HAP-1 (cell line): ENCODE data around the gene FBXO34.
"Not testable (repeated sequence)": the region's sequence is repeated elsewhere in the genome, so short reads cannot be mapped to it uniquely, and the experiment has no call there.

Experiments
- DNase-seq, 2 experiments: peaks; one replicate each; pipeline ENCODE4 v3.0.0-alpha.2; 2016 to 2020; ENCODE audit warnings: low spot score in 2 of 2
- H3K27me3 ChIP-seq: fragments of 250-450 bp; sonication (Bioruptor Pico); 2 replicates; pipeline ENCODE4 v1.5.1; 2020; ENCODE audit warnings: low read depth, mild to moderate bottlenecking, moderate library complexity
- H3K36me3 ChIP-seq: fragments of 250-450 bp; sonication (Bioruptor Pico); replicated peaks from 2 replicates; pipeline ENCODE4 v1.5.1; 2020; ENCODE audit warnings: mild to moderate bottlenecking
- H3K4me1 ChIP-seq: fragments of 250-450 bp; sonication (Bioruptor Pico); 2 replicates; pipeline ENCODE4 v1.5.1; 2020; ENCODE audit warnings: mild to moderate bottlenecking
- H3K4me3 ChIP-seq: fragments of 250-450 bp; sonication (Bioruptor Pico); 2 replicates; pipeline ENCODE4 v1.5.1; 2020; ENCODE audit warnings: mild to moderate bottlenecking, moderate library complexity
- H3K9me3 ChIP-seq: fragments of 250-450 bp; sonication (Bioruptor Pico); 2 replicates; pipeline ENCODE4 v1.5.1; 2020; ENCODE audit warnings: mild to moderate bottlenecking, moderate library complexity
- in situ Hi-C: fragments of 300-500 bp; cut with MboI; formaldehyde crosslinking; loops from 3 replicates; pipeline ENCODE4 v1.14.3; 2020; ENCODE audit warnings: low sequenced_read_pairs, inconsistent platforms, mixed read lengths

The FBXO34 gene

GRCh38 chr14:55332654-55333570 is 61.7 kb downstream of the FBXO34 start:
- in situ Hi-C loops, result no loop called here
- no peak overlapping the region for H3K4me3 ChIP-seq
- no peaks in the 10 kb centered on the region for H3K36me3 ChIP-seq
- H3K27me3 ChIP-seq, result no peaks in the 10 kb centered on the region
- peaks cover 5% of the 10 kb centered on the region for H3K4me1 ChIP-seq
- no peak for DNase-seq
- no peaks in the 10 kb centered on the region for H3K9me3 ChIP-seq

DNA sequence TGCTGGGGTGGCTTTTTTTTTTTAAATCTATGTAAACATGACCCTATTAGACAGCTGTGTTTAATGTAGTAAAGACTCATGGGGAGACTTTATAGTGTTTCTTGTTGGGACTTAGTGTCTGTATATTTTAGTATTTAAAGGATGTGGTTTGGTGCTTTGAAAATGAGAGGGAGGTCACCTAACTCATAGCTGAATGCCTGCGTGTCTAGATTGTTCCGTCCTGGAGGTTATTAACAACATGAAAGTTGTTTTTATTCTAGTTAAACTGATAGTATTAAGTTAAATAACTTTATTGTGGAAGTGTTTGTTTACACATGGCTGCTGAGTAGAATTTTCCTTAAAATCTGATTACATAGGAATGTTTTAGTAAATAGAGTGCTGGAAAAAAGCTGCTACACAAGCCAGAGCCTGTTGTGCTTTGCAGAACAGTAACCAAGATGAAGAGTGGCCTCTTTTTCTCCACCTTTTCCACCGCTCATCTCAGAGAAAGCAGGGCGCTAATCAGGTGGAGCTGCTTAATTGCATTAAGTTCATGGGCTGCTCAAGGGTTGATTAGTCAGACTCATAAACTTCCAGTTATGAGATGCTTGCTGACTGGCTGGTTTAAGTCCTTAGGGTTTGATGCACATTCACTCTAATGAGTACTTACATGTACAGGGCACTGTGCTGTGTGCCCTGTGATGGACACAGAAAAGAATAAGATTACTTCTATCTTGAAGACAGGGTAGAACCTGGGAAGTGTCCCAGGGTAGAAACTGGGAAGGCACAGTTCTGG is 62.7 kb downstream of the FBXO34 start:
- in situ Hi-C loops, result no loop called here
- Histone ChIP-seq H3K4me3 (no peak overlapping the region), H3K27me3 (no peaks in the 10 kb centered on the region), H3K9me3 (no peaks in the 10 kb centered on the region), H3K36me3 (no peaks in the 10 kb centered on the region), H3K4me1 (peaks cover 5% of the 10 kb centered on the region)
- no peak for DNase-seq

DNA sequence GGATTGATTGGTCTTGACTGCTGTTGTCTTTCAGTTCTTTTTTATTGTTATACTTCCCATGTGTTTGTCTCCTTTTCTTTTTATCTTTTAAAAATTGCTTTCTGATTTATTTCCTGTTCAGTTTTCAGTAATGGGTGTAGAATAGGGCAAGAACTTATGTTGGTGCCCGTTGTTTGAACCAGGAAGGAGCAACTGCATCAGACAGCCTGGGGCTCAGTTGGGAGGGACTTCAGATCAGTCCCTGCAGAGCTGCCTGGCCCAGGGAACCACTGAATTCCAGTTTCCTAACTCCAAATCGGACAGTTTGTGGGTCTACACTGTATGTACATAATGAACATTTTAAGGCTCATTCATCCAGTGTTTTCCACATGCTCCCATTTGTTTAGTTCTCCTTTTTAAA is 64.9 kb downstream of the FBXO34 start:
- no peaks in the 10 kb centered on the region for H3K27me3 ChIP-seq
- H3K9me3 ChIP-seq, result no peaks in the 10 kb centered on the region
- peaks cover 5% of the 10 kb centered on the region for H3K4me1 ChIP-seq
- in situ Hi-C loops, result no loop called here
- no peak overlapping the region for H3K4me3 ChIP-seq
- no peak for DNase-seq
- no peaks in the 10 kb centered on the region for H3K36me3 ChIP-seq

GRCh38 chr14:55336691-55337090 is 65.5 kb downstream of the FBXO34 start:
- no peaks in the 10 kb centered on the region for H3K27me3 ChIP-seq
- H3K4me1 ChIP-seq, result peaks cover 5% of the 10 kb centered on the region
- no peaks in the 10 kb centered on the region for H3K36me3 ChIP-seq
- DNase-seq, result no peak
- in situ Hi-C loops, result no loop called here
- H3K4me3 ChIP-seq, result no peak overlapping the region
- no peaks in the 10 kb centered on the region for H3K9me3 ChIP-seq

DNA sequence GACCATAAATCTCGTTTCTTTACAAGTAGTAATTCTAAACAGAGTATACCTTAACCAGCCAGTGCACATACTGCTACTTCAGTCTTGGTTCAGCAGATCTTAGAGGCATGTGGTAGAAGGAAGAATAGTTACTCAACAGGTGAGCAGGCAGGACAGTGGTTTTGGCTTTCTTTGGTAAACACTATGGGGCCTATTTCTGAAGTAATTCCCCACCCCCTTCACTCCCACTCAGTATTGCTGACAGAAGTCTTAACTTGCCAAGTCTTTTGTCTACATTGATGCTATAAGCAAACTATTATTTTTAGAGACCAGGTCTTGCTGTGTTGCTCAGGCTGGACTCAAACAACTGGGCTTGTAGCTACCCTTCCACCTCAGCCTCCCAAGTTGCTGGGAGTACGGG is 68.5 kb downstream of the FBXO34 start:
- Histone ChIP-seq H3K9me3 (no peaks in the 10 kb centered on the region), H3K4me3 (no peak overlapping the region), H3K36me3 (no peaks in the 10 kb centered on the region), H3K27me3 (no peaks in the 10 kb centered on the region), H3K4me1 (peaks cover 8% of the 10 kb centered on the region)
- in situ Hi-C loops, result no loop called here
- no peak for DNase-seq

DNA sequence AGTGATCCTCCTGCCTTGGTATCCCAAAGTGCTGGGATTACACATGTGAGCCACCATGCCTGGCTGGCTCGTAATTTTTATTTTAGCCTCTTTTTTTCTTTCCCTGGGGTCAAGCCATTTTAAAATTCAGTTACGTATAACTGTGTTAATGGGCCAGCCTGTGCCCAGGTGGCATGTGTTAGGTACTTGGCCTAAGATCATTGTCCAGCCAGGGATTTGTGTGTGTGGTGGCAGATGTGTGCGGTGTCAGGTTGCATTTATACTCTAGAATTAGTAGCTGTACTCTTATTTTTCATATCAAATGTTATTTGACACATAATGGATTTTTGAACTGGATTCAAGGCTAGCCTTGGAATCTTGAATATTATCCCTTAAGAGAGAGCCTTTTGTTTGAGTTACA is 69.3 kb downstream of the FBXO34 start:
- H3K4me1 ChIP-seq, result peaks cover 8% of the 10 kb centered on the region
- H3K36me3 ChIP-seq, result no peaks in the 10 kb centered on the region
- in situ Hi-C loops, result no loop called here
- H3K27me3 ChIP-seq, result no peaks in the 10 kb centered on the region
- DNase-seq, result no peak
- H3K4me3 ChIP-seq, result no peak overlapping the region
- H3K9me3 ChIP-seq, result no peaks in the 10 kb centered on the region

DNA sequence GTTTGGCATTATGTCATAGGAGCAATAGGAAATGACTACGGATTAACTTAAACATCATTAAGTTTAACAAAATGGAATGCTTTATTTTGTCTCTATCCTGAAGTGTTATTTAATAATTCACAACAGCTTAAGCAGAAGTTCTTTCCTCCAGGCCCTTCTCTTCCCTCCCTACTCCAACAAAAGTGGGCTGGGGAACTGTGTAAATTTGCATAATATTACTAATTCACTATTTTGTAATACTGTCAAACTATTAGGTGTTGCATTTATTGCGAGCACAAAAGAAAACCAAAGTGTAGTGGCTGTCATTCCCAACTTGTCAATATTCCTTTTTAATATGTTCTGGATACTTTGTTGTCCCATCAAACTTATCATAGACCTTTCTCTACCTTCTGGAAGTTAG is 70.6 kb downstream of the FBXO34 start:
- peaks cover 8% of the 10 kb centered on the region for H3K4me1 ChIP-seq
- H3K4me3 ChIP-seq, result no peak overlapping the region
- in situ Hi-C loops, result no loop called here
- DNase-seq, result no peak
- no peaks in the 10 kb centered on the region for H3K9me3 ChIP-seq
- no peaks in the 10 kb centered on the region for H3K36me3 ChIP-seq
- H3K27me3 ChIP-seq, result no peaks in the 10 kb centered on the region

DNA sequence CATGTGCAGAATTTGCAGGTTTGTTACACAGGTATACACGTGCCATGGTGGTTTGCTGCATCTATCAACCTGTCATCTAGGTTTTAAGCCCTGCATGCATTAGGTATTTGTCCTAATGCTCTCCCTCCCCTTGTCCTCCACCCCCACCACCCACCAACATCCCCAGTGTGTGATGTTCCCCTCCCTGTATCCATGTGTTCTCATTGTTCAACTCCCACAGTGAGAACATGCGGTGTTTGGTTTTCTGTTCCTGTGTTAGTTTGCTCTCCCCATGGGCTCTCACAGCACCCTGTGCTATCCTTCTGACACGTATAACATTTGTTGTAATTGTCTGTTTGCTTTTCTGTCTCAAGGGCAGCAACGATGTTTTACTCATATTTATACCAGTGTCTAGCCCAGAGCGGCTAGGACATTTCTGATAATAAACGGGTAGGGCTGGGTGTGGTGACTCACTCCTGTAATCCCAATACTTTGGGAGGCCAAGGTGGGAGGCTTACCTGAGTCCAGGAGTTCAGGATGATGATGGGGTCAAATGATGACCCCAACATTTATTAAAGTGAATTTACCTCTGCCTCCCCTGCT is 73.5 kb downstream of the FBXO34 start:
- H3K4me1 ChIP-seq, H3K27me3 ChIP-seq, in situ Hi-C loops, DNase-seq, H3K4me3 ChIP-seq, H3K9me3 ChIP-seq, H3K36me3 ChIP-seq: not testable (repeated sequence)

DNA sequence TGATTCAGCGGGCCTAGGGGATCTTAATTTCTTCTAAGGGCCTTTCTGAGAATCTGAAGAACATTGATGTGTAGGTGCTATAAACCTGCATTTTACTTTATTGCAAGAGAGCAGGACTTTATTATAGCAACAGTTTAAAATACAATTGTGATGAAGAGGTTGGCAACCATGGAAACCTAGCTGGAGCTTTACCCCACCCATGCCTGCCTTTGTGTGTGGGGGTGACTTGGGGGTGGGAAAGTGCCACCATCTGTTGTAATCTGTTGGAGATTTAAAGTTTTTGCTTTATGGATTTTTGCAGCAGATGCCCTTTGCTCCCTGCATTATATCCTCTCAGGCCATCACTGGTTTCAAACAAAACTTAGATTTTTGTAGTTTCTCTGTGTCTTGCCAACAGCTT is 75.8 kb downstream of the FBXO34 start:
- DNase-seq, result no peak
- Histone ChIP-seq H3K4me1 (peaks cover 3% of the 10 kb centered on the region; the same call in 1 of the 2 replicates), H3K4me3 (no peak overlapping the region), H3K27me3 (no peaks in the 10 kb centered on the region), H3K36me3 (peaks cover 7% of the 10 kb centered on the region; the same call in 1 of the 2 replicates), H3K9me3 (no peaks in the 10 kb centered on the region)
- in situ Hi-C loops, result no loop called here

DNA sequence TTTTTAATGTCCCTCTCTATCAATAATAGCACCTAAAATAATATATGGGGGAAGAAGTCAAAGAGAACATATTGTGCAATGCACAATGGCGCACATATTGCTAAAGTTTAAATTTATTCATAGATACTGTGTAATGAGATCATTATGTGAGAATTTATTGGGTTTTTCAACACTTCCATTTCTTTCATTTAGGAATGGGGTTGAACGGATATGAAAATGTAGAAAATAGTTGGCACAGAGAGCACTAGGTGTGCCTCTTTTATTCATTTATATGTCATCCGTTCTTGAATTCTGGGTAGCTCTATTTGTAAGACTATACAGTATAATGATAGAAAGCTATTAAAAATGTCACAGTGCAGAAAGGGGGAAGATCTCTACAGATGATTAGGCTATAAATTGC is 76.5 kb downstream of the FBXO34 start:
- no peak overlapping the region for H3K4me3 ChIP-seq
- H3K27me3 ChIP-seq, result no peaks in the 10 kb centered on the region
- no peaks in the 10 kb centered on the region for H3K9me3 ChIP-seq
- peaks cover 7% of the 10 kb centered on the region; the same call in 1 of the 2 replicates for H3K36me3 ChIP-seq
- in situ Hi-C loops, result no loop called here
- DNase-seq, result no peak
- peaks cover 2% of the 10 kb centered on the region; the same call in 1 of the 2 replicates for H3K4me1 ChIP-seq

GRCh38 chr14:55348766-55349453 is 77.7 kb downstream of the FBXO34 start:
- H3K27me3 ChIP-seq, result no peaks in the 10 kb centered on the region
- no peaks in the 10 kb centered on the region for H3K9me3 ChIP-seq
- H3K36me3 ChIP-seq, result peaks cover 7% of the 10 kb centered on the region; the same call in 1 of the 2 replicates
- in situ Hi-C loops, result no loop called here
- H3K4me3 ChIP-seq, result no peak overlapping the region
- no peaks in the 10 kb centered on the region for H3K4me1 ChIP-seq
- DNase-seq, result no peak

DNA sequence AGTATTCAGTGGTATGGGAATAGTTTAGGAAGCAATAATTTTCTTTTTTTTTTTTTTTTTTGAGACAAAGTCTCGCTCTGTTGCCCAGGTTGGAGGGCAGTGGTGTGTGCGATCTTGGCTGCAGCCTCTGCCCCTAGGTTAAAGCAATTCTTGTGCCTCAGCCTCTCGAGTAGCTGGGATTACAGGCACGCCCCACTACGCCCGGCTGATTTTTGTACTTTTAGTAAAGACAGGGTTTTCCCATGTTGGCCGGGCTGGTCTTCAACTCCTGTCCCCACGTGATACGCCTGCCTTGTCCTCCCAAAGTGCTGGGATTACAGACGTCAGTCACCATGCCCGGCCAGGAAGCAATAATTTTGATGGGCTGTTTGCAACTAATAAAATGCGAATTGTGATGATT is 78.3 kb downstream of the FBXO34 start:
- no peak overlapping the region for H3K4me3 ChIP-seq
- no peak for DNase-seq
- H3K4me1 ChIP-seq, result no peaks in the 10 kb centered on the region
- peaks cover 7% of the 10 kb centered on the region; the same call in 1 of the 2 replicates for H3K36me3 ChIP-seq
- in situ Hi-C loops, result no loop called here
- H3K27me3 ChIP-seq, result no peaks in the 10 kb centered on the region
- H3K9me3 ChIP-seq, result no peaks in the 10 kb centered on the region

- H3K27me3 ChIP-seq, result no peaks in the 10 kb centered on the region
- no peaks in the 10 kb centered on the region for H3K9me3 ChIP-seq
- DNase-seq, result no peak
- peaks cover 7% of the 10 kb centered on the region; the same call in 1 of the 2 replicates for H3K36me3 ChIP-seq
- in situ Hi-C loops, result no loop called here
- no peak overlapping the region for H3K4me3 ChIP-seq
- no peaks in the 10 kb centered on the region for H3K4me1 ChIP-seq
Measured at GRCh38 chr14:55350461-55350860, 79.2 kb downstream of the FBXO34 start.
